ENCODE data around the gene APBA2. TPM values are rescaled to one million over a fixed set of nuclear protein-coding genes. Genes with fewer than 3 reads are reported as not detected.

APBA2 gene
- total RNA-seq, 2 donors from 2014 or later = 0.77 to 1.0 TPM

DNA sequence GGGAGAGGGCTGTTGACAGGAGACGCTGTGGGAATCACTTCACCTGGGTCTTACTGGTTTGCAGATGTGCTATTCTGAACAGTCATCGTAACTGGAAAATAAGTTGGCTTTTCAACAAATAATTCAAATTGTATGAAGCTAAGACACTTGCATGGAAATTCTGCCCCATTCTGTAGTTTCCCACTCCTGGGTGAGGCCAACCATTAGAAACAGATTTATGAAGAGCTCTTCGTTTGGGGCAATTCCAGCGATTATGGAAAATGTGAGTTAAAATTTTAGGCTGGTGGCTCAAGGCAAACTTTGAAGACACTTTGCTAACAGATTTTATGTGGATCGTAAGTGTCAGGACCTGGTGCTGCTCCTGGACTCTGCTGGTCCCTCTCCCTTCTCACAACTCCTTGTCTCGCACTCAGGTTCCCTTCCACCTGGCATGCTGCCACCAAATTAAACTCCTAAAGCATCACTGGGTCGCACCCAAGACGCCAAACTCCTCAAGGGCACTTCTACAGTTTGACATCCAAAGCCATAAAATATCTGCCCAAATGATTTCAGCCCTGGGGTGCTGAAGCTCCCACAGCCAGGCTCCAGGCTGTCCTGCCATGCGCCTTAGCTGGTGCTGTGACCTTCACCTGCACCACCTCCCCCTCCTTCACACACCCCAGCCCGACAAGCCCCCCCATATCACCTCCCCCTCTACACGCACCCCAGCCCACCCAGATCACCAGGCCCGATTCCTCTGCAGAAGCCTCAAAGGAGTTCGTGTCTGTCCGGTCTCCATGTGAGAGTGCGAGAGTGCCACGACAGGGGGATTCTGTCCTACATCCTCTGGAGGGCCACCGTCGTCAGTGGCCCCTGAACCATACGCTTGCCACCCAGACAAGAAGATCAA is 245.4 kb downstream of the APBA2 start:
- intact Hi-C loops (cut with DNase I) = no loop called here
- Histone ChIP-seq H3K36me3 (no peaks in the 10 kb centered on the region), H3K27me3 (no peaks in the 10 kb centered on the region), H3K9ac (ENCODE audit: low read depth in 2 of 2, low read length in 2 of 2) (no peak overlapping the region), H3K9me3 (no peaks in the 10 kb centered on the region), H3K4me1 (no peaks in the 10 kb centered on the region), H3K27ac (no peak overlapping the region), H3K4me3 (no peak overlapping the region)
- TF ChIP-seq CTCF (IDR thresholded peaks at IDR 0.05) = no peak
- no peak for DNase-seq

DNA sequence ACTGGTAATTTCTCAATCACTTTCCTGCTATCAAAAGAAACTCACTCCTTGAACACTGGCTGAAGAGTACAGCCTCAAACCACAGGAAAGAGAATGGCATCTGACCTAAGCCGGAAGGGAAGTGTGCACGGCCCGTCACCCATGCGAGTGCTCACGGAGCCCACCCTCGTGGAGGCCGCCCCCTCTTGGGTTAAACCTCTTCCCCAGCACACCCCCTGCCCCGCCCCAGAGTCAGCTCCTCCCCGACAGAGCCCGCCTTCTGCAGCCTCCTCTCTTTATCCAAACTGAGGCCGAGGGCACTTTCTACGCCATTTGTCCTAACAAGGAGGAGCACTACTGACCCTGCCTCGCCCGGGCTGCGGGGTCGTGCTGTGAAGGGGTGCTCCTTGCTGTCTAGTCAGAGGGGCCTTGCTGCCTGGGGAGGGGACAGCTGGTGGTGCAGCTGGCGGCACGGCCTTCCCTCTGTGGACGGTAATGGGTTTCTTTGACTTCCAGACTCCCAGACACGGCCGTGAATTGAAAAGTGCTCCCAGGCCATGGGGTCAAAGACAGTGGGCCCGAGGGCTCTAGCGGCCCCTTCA is 246.2 kb downstream of the APBA2 start:
- Histone ChIP-seq H3K9me3 (no peaks in the 10 kb centered on the region), H3K27ac (no peak overlapping the region), H3K9ac (ENCODE audit: low read depth in 2 of 2, low read length in 2 of 2) (no peak overlapping the region), H3K36me3 (no peaks in the 10 kb centered on the region), H3K27me3 (no peaks in the 10 kb centered on the region), H3K4me3 (no peak overlapping the region), H3K4me1 (no peaks in the 10 kb centered on the region)
- no peak for TF ChIP-seq CTCF (IDR thresholded peaks at IDR 0.05)
- no peak for DNase-seq
- intact Hi-C loops (cut with DNase I) = no loop called here

GRCh38 chr15:29132735-29133181 is 247.0 kb downstream of the APBA2 start:
- Histone ChIP-seq H3K9me3 (no peaks in the 10 kb centered on the region), H3K4me3 (no peak overlapping the region), H3K9ac (ENCODE audit: low read depth in 2 of 2, low read length in 2 of 2) (no peak overlapping the region), H3K27ac (no peak overlapping the region), H3K27me3 (no peaks in the 10 kb centered on the region), H3K36me3 (no peaks in the 10 kb centered on the region), H3K4me1 (no peaks in the 10 kb centered on the region)
- intact Hi-C loops (cut with DNase I) = no loop called here
- no peak for DNase-seq
- no peak for TF ChIP-seq CTCF (IDR thresholded peaks at IDR 0.05)

DNA sequence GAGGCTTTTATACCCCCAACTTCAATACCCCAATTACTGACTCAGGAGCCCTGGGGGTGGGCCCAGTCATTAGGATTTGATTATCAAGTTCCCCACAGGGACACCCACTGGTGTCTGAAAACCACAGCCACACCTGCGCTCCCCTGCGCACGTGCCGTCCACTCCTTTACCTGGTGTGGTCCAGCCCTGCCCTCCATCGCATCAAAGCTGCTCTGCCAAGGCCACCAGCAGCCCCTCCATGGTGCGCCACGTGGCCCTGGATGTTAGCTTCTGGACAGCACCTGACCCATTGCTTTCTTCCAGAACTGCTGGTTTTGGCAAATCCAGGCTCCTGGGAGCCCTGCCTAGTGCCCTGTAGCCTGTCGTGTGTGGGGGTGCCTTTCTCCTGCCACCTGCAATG is 247.5 kb downstream of the APBA2 start:
- Histone ChIP-seq H3K9me3 (no peaks in the 10 kb centered on the region), H3K4me1 (no peaks in the 10 kb centered on the region), H3K36me3 (no peaks in the 10 kb centered on the region), H3K27ac (no peak overlapping the region), H3K4me3 (no peak overlapping the region), H3K27me3 (no peaks in the 10 kb centered on the region), H3K9ac (ENCODE audit: low read depth in 2 of 2, low read length in 2 of 2) (no peak overlapping the region)
- intact Hi-C loops (cut with DNase I) = no loop called here
- no peak for TF ChIP-seq CTCF (IDR thresholded peaks at IDR 0.05)
- no peak for DNase-seq

GRCh38 chr15:29133791-29134190 is 248.0 kb downstream of the APBA2 start:
- Histone ChIP-seq H3K4me3 (no peak overlapping the region), H3K9me3 (no peaks in the 10 kb centered on the region), H3K9ac (ENCODE audit: low read depth in 2 of 2, low read length in 2 of 2) (no peak overlapping the region), H3K27ac (no peak overlapping the region), H3K4me1 (no peaks in the 10 kb centered on the region), H3K36me3 (no peaks in the 10 kb centered on the region), H3K27me3 (no peaks in the 10 kb centered on the region)
- TF ChIP-seq CTCF (IDR thresholded peaks at IDR 0.05) = no peak
- DNase-seq = no peak
- intact Hi-C loops (cut with DNase I) = no loop called here

Data from colonic mucosa (tissue), 4 donors.